GM12872 (cell line): ENCODE measurements around the gene SYNGR1.

ENCODE experiments used
- TF ChIP-seq, protein P1 (sequence below): IDR thresholded peaks from 3 replicates; pipeline ENCODE4 v1.5.1; 2011; ENCODE audit warnings: low read depth, mild to moderate bottlenecking, low read length, moderate library complexity; ENCODE audit not compliant: insufficient read depth

The SYNGR1 gene

DNA sequence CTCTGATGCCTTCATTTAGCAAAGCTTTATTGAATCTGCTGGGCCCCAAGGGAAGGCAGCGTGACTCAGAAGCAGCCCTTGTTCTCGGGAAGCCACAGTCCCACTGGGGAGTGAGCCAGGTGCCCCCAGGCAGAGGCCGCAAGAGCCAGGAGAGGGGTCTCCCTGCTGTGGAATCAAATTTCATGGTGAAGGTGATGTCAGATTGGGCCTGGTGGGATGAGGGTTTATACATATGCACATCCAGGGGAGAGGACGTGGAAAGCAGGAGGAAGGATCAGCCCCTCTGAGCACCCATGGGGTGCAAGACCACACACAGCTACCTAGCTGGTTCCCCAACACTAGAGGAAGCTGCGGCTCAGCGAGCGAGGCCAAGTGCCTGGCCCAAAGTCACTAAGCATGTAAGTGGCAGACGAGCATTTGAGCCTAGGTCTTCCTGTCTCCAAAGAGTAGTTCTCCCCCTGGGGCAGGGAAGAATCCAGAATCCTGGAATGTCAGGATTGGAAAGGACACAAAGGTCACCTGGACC is 2.0 kb downstream of the SYNGR1 start:
- TF ChIP-seq, protein P1, sequence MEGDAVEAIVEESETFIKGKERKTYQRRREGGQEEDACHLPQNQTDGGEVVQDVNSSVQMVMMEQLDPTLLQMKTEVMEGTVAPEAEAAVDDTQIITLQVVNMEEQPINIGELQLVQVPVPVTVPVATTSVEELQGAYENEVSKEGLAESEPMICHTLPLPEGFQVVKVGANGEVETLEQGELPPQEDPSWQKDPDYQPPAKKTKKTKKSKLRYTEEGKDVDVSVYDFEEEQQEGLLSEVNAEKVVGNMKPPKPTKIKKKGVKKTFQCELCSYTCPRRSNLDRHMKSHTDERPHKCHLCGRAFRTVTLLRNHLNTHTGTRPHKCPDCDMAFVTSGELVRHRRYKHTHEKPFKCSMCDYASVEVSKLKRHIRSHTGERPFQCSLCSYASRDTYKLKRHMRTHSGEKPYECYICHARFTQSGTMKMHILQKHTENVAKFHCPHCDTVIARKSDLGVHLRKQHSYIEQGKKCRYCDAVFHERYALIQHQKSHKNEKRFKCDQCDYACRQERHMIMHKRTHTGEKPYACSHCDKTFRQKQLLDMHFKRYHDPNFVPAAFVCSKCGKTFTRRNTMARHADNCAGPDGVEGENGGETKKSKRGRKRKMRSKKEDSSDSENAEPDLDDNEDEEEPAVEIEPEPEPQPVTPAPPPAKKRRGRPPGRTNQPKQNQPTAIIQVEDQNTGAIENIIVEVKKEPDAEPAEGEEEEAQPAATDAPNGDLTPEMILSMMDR: no peak

DNA sequence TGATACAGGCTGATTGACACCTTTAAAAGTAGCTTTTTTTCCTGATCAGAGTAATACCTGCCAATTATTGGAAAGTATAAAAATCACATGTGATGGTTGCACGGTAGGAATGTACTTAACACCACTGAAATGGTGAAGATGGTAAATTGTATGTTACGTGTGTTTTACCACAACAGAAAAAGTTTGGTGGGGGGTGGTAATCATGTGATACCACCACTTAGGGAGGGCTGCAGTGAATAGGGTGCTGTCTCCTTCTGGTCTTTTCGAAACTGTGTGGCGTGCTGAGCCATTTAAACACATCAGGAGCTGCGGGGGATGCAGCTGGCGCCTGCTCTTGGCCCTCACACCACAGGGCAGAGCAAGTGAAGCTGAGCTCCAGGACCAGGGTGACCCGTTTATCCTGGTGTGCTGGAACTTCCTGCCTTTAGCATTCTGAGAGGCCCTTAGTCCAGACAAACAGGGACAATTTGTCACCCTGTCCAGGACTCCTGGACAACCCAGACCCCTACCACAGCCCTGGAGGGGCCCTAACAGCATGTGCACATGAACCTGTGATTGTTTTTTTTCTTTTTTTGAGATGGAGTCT is 2.6 kb downstream of the SYNGR1 start:
- TF ChIP-seq, protein P1: no peak

DNA sequence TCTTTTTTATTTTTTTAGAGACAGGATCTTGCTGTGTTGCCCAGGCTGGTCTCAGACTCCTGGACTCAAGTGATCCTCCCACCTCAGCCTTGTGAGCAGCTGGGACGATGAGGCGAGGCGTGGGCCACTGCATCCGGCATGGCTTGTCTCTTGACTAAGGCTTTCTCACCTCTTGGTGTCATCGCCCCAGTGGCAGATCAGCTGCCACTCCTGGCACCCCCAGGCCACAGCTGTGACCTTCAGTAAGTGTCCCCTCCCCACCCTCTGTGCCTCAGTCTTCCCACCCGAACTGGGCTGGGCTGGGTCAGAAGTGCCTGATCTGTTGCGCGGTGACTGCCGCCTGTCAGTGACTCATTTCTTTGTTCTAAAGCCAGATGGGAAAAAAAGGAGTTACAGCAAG is 3.6 kb downstream of the SYNGR1 start:
- TF ChIP-seq, protein P1: no peak

- TF ChIP-seq, protein P1: no peak
These were observed 5.3 kb downstream of the SYNGR1 start for GRCh38 chr22:39355080-39355479.

DNA sequence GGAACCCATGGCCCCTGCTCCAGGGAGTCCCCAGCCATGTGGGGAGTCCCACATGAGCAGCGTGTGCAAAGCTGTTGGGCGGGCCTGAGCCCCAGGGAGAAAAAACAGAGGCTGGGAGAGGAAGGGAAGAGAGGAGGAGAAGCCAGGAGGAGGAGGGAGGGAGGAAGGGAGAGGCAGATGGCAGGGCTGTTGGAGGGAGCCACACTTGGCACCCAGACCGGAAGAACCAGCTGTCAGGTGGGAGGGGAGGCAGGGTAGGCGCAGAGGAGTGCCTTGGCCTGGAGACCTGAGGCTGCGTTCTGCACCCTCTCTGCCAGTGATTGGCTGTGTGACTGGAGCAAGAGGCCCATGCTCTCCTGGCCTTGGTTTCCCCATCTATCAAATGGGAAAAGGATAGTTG is 6.7 kb downstream of the SYNGR1 start:
- TF ChIP-seq, protein P1: no peak

DNA sequence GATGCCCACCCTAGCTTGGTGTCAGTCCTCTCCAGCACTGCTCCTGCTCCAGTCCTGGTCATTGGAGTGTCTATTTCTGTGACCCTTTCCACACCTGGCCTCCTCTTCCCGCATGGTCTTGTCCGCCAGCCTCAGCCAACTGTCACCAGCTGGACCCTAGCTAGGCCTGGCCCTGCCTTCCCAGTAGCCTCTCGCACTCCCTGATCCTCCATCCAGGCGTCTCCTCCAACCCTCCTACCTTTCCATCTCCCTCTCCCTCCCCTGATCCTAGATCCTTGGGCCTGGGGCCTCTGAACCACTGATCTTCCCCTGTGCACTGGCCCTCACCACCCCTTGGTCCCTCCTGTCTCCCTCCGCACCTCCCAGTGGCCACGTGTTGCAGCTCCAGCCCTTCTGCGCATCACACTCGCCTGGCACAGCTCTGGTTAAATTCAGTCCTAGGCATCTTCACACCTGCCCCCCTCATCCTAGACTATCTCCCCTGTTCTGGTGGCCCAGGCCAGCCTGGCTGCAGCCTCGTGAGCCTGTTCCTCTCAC is 9.9 kb downstream of the SYNGR1 start:
- TF ChIP-seq, protein P1: no peak

- TF ChIP-seq, protein P1: no peak
These were observed 10.5 kb downstream of the SYNGR1 start for GRCh38 chr22:39360242-39360641.
